Measurements from ENCODE around the gene POLR3E. TPM values are rescaled to one million over a fixed set of nuclear protein-coding genes. Genes with fewer than 3 reads are reported as not detected.

POLR3E gene
- total and polyA plus RNA-seq, 2 experiments from 2014 or later: 23.5 to 62.5 TPM

- no peak for DNase-seq (ENCODE audit: low spot score)
- Histone ChIP-seq H4K20me1 (ENCODE audit: insufficient read depth, poor library complexity, severe bottlenecking) (no peaks in the 10 kb centered on the region), H2AFZ (no peak overlapping the region), H3K27me3 (no peaks in the 10 kb centered on the region), H3K36me3 (replicated peaks; ENCODE audit: insufficient read depth, low read depth) (no peaks in the 10 kb centered on the region), H3K9me3 (ENCODE audit: low read depth) (no peaks in the 10 kb centered on the region), H3K4me3 (no peak overlapping the region), H3K4me1 (ENCODE audit: insufficient read depth) (no peaks in the 10 kb centered on the region), H3K4me2 (no peak overlapping the region), H3K9me2 (replicated peaks; ENCODE audit: insufficient read depth) (no peaks in the 10 kb centered on the region), H3K79me2 (no peaks in the 10 kb centered on the region), H3K27ac (no peak overlapping the region)
- WGBS (ENCODE audit: low lambda C conversion rate, missing lambda C conversion rate): 94% methylated on average over 4 of the region's 4 CpGs
- TF ChIP-seq CTCF (IDR thresholded peaks at IDR 0.05; ENCODE audit: poor library complexity): no peak
- no peak for TF ChIP-seq EZH2 (IDR thresholded peaks at IDR 0.05; ENCODE audit: borderline replicate concordance)
- no peak for TF ChIP-seq EZH2phosphoT487 (IDR thresholded peaks at IDR 0.05; ENCODE audit: low read depth, severe bottlenecking, unreplicated experiment)
Measured at GRCh38 chr16:22262460-22262859, 34.7 kb upstream of the POLR3E start.

GRCh38 chr16:22264786-22265185, 32.4 kb upstream of the POLR3E start:
- no peak overlapping the region for H3K4me3 ChIP-seq
- no peaks in the 10 kb centered on the region for H3K9me3 ChIP-seq (ENCODE audit: low read depth)
- no peaks in the 10 kb centered on the region for H4K20me1 ChIP-seq (ENCODE audit: insufficient read depth, poor library complexity, severe bottlenecking)
- H3K27ac ChIP-seq: no peak overlapping the region
- H2AFZ ChIP-seq: no peak overlapping the region
- no peak overlapping the region for H3K4me2 ChIP-seq
- H3K9me2 ChIP-seq (replicated peaks; ENCODE audit: insufficient read depth): no peaks in the 10 kb centered on the region
- no peak for TF ChIP-seq CTCF (IDR thresholded peaks at IDR 0.05; ENCODE audit: poor library complexity)
- TF ChIP-seq EZH2 (IDR thresholded peaks at IDR 0.05; ENCODE audit: borderline replicate concordance): no peak
- TF ChIP-seq EZH2phosphoT487 (IDR thresholded peaks at IDR 0.05; ENCODE audit: low read depth, severe bottlenecking, unreplicated experiment): no peak
- H3K79me2 ChIP-seq: no peaks in the 10 kb centered on the region
- no peaks in the 10 kb centered on the region for H3K4me1 ChIP-seq (ENCODE audit: insufficient read depth)
- DNase-seq (ENCODE audit: low spot score): no peak
- 62% methylated on average over 7 of the region's 7 CpGs for WGBS (ENCODE audit: low lambda C conversion rate, missing lambda C conversion rate)
- H3K27me3 ChIP-seq: no peaks in the 10 kb centered on the region
- H3K36me3 ChIP-seq (replicated peaks; ENCODE audit: insufficient read depth, low read depth): no peaks in the 10 kb centered on the region

- H3K4me1 ChIP-seq (ENCODE audit: insufficient read depth): no peaks in the 10 kb centered on the region
- WGBS (ENCODE audit: low lambda C conversion rate, missing lambda C conversion rate): 70% methylated on average over 5 of the region's 5 CpGs
- H3K27me3 ChIP-seq: no peaks in the 10 kb centered on the region
- no peaks in the 10 kb centered on the region for H3K36me3 ChIP-seq (replicated peaks; ENCODE audit: insufficient read depth, low read depth)
- TF ChIP-seq EZH2 (IDR thresholded peaks at IDR 0.05; ENCODE audit: borderline replicate concordance) (no peak), EZH2phosphoT487 (IDR thresholded peaks at IDR 0.05; ENCODE audit: low read depth, severe bottlenecking, unreplicated experiment) (no peak), CTCF (IDR thresholded peaks at IDR 0.05; ENCODE audit: poor library complexity) (no peak)
- no peak overlapping the region for H3K27ac ChIP-seq
- no peaks in the 10 kb centered on the region for H3K79me2 ChIP-seq
- no peaks in the 10 kb centered on the region for H4K20me1 ChIP-seq (ENCODE audit: insufficient read depth, poor library complexity, severe bottlenecking)
- H3K9me3 ChIP-seq (ENCODE audit: low read depth): no peaks in the 10 kb centered on the region
- no peak overlapping the region for H2AFZ ChIP-seq
- H3K9me2 ChIP-seq (replicated peaks; ENCODE audit: insufficient read depth): no peaks in the 10 kb centered on the region
- H3K4me2 ChIP-seq: no peak overlapping the region
- H3K4me3 ChIP-seq: no peak overlapping the region
- DNase-seq (ENCODE audit: low spot score): no peak
Measured at GRCh38 chr16:22265351-22265750, 31.9 kb upstream of the POLR3E start.

GRCh38 chr16:22266546-22266945, 30.7 kb upstream of the POLR3E start:
- Histone ChIP-seq H3K4me3 (no peak overlapping the region), H3K4me1 (ENCODE audit: insufficient read depth) (no peaks in the 10 kb centered on the region), H4K20me1 (ENCODE audit: insufficient read depth, poor library complexity, severe bottlenecking) (no peaks in the 10 kb centered on the region), H3K36me3 (replicated peaks; ENCODE audit: insufficient read depth, low read depth) (no peaks in the 10 kb centered on the region), H3K9me2 (replicated peaks; ENCODE audit: insufficient read depth) (no peaks in the 10 kb centered on the region), H2AFZ (no peak overlapping the region), H3K4me2 (no peak overlapping the region), H3K79me2 (no peaks in the 10 kb centered on the region), H3K9me3 (ENCODE audit: low read depth) (no peaks in the 10 kb centered on the region), H3K27ac (no peak overlapping the region), H3K27me3 (no peaks in the 10 kb centered on the region)
- 98% methylated on average over 19 of the region's 19 CpGs for WGBS (ENCODE audit: low lambda C conversion rate, missing lambda C conversion rate)
- TF ChIP-seq CTCF (IDR thresholded peaks at IDR 0.05; ENCODE audit: poor library complexity) (no peak), EZH2 (IDR thresholded peaks at IDR 0.05; ENCODE audit: borderline replicate concordance) (no peak), EZH2phosphoT487 (IDR thresholded peaks at IDR 0.05; ENCODE audit: low read depth, severe bottlenecking, unreplicated experiment) (no peak)
- no peak for DNase-seq (ENCODE audit: low spot score)
